ENCODE data around the gene AKR1C3. TPM values are rescaled to one million over a fixed set of nuclear protein-coding genes. Genes with fewer than 3 reads are reported as not detected.

AKR1C3 gene
- total RNA-seq, 5 donors from 2014 or later (not counting 1 experiment from before 2014, with no cell fraction given) = 1.1 to 13.6 (median 4.2) TPM

GRCh38 chr10:5071411-5072198 lies 22.6 kb upstream of the AKR1C3 start:
- no peak overlapping the region for H3K27ac ChIP-seq (ENCODE audit: low read length)
- H3K36me3 ChIP-seq (ENCODE audit: control insufficient read depth in 2 of 2, extremely low read depth in 1 of 2, insufficient read depth in 1 of 2, low read length in 1 of 2) = no peaks in the 10 kb centered on the region
- no peak overlapping the region for H3K27ac Mint-ChIP-seq
- DNase-seq (no peak), ATAC-seq (replicated peaks in 1 of 4) (no peak)
- no peak overlapping the region for H3K4me3 ChIP-seq (ENCODE audit: control insufficient read depth in 1 of 2, extremely low read depth in 1 of 2, low read length in 1 of 2)
- H3K27me3 Mint-ChIP-seq = no peaks in the 10 kb centered on the region
- peaks cover 0 to 10% (median 0%) of the 10 kb centered on the region in 3 donors for H3K9me3 Mint-ChIP-seq
- H3K4me1 ChIP-seq (ENCODE audit: control insufficient read depth in 1 of 2, extremely low read depth in 1 of 2, insufficient read depth in 2 of 2, low read length in 2 of 2) = no peaks in the 10 kb centered on the region
- 70% methylated on average over 7 of the region's 8 CpGs for WGBS (ENCODE audit: insufficient coverage)
- H3K36me3 Mint-ChIP-seq = no peaks in the 10 kb centered on the region
- no peaks in the 10 kb centered on the region for H3K4me1 Mint-ChIP-seq
- ChIA-PET POLR2A (no interaction called here), CTCF (no interaction called here)
- no peaks in the 10 kb centered on the region for H3K27me3 ChIP-seq (replicated peaks in 1 of 2; ENCODE audit: control insufficient read depth in 2 of 2, extremely low read depth in 1 of 2, insufficient read depth in 2 of 2, low read length in 1 of 2)
- H3K9me3 ChIP-seq = no peaks in the 10 kb centered on the region
- no peak overlapping the region for H3K4me3 Mint-ChIP-seq

GRCh38 chr10:5073659-5074058 lies 20.6 kb upstream of the AKR1C3 start:
- no peaks in the 10 kb centered on the region for H3K4me1 Mint-ChIP-seq
- no peaks in the 10 kb centered on the region for H3K27me3 Mint-ChIP-seq
- Histone ChIP-seq H3K4me1 (ENCODE audit: control insufficient read depth in 1 of 2, extremely low read depth in 1 of 2, insufficient read depth in 2 of 2, low read length in 2 of 2) (no peaks in the 10 kb centered on the region), H3K9me3 (no peaks in the 10 kb centered on the region), H3K36me3 (ENCODE audit: control insufficient read depth in 2 of 2, extremely low read depth in 1 of 2, insufficient read depth in 1 of 2, low read length in 1 of 2) (no peaks in the 10 kb centered on the region), H3K4me3 (ENCODE audit: control insufficient read depth in 1 of 2, extremely low read depth in 1 of 2, low read length in 1 of 2) (no peak overlapping the region), H3K27ac (ENCODE audit: low read length) (no peak overlapping the region), H3K27me3 (replicated peaks in 1 of 2; ENCODE audit: control insufficient read depth in 2 of 2, extremely low read depth in 1 of 2, insufficient read depth in 2 of 2, low read length in 1 of 2) (no peaks in the 10 kb centered on the region)
- peaks cover 0 to 7% (median 0%) of the 10 kb centered on the region in 3 donors for H3K9me3 Mint-ChIP-seq
- H3K4me3 Mint-ChIP-seq = no peak overlapping the region
- H3K36me3 Mint-ChIP-seq = no peaks in the 10 kb centered on the region
- ATAC-seq (replicated peaks in 1 of 4) = no peak
- ChIA-PET CTCF (no interaction called here), POLR2A (no interaction called here)
- 100% methylated on average over 2 of the region's 2 CpGs for WGBS (ENCODE audit: insufficient coverage)
- DNase-seq = no peak
- H3K27ac Mint-ChIP-seq = no peak overlapping the region

GRCh38 chr10:5076615-5077014 lies 17.6 kb upstream of the AKR1C3 start:
- H3K9me3 Mint-ChIP-seq = no peaks in the 10 kb centered on the region
- H3K27ac Mint-ChIP-seq = no peak overlapping the region
- POLR2A ChIA-PET = no interaction called here
- no peaks in the 10 kb centered on the region for H3K9me3 ChIP-seq
- H3K4me1 Mint-ChIP-seq = no peaks in the 10 kb centered on the region
- H3K36me3 Mint-ChIP-seq = no peaks in the 10 kb centered on the region
- H3K27ac ChIP-seq (ENCODE audit: low read length) = no peak overlapping the region
- H3K27me3 ChIP-seq (replicated peaks in 1 of 2; ENCODE audit: control insufficient read depth in 2 of 2, extremely low read depth in 1 of 2, insufficient read depth in 2 of 2, low read length in 1 of 2) = no peaks in the 10 kb centered on the region
- H3K4me3 Mint-ChIP-seq = no peak overlapping the region
- no peaks in the 10 kb centered on the region for H3K36me3 ChIP-seq (ENCODE audit: control insufficient read depth in 2 of 2, extremely low read depth in 1 of 2, insufficient read depth in 1 of 2, low read length in 1 of 2)
- ATAC-seq (replicated peaks in 1 of 4) = no peak
- H3K4me1 ChIP-seq (ENCODE audit: control insufficient read depth in 1 of 2, extremely low read depth in 1 of 2, insufficient read depth in 2 of 2, low read length in 2 of 2) = no peaks in the 10 kb centered on the region
- DNase-seq = no peak
- no peak overlapping the region for H3K4me3 ChIP-seq (ENCODE audit: control insufficient read depth in 1 of 2, extremely low read depth in 1 of 2, low read length in 1 of 2)
- 100% methylated on average over 1 of the region's 3 CpGs for WGBS (ENCODE audit: insufficient coverage)
- CTCF ChIA-PET = no interaction called here
- no peaks in the 10 kb centered on the region for H3K27me3 Mint-ChIP-seq

- Histone ChIP-seq H3K9me3 (no peaks in the 10 kb centered on the region), H3K27me3 (replicated peaks in 1 of 2; ENCODE audit: control insufficient read depth in 2 of 2, extremely low read depth in 1 of 2, insufficient read depth in 2 of 2, low read length in 1 of 2) (no peaks in the 10 kb centered on the region), H3K4me3 (ENCODE audit: control insufficient read depth in 1 of 2, extremely low read depth in 1 of 2, low read length in 1 of 2) (no peak overlapping the region), H3K27ac (ENCODE audit: low read length) (no peak overlapping the region), H3K4me1 (ENCODE audit: control insufficient read depth in 1 of 2, extremely low read depth in 1 of 2, insufficient read depth in 2 of 2, low read length in 2 of 2) (no peaks in the 10 kb centered on the region), H3K36me3 (ENCODE audit: control insufficient read depth in 2 of 2, extremely low read depth in 1 of 2, insufficient read depth in 1 of 2, low read length in 1 of 2) (no peaks in the 10 kb centered on the region)
- Mint-ChIP-seq H3K27ac (no peak overlapping the region), H3K4me1 (no peaks in the 10 kb centered on the region), H3K4me3 (no peak overlapping the region), H3K9me3 (no peaks in the 10 kb centered on the region), H3K36me3 (no peaks in the 10 kb centered on the region), H3K27me3 (no peaks in the 10 kb centered on the region)
- ChIA-PET POLR2A (no interaction called here), CTCF (interaction anchor here in 1 of 2 donors (0.7 kb wide), 1 partner anchor 355 kb away, joined by 3 read pairs; no protein-coding TSS in a partner anchor)
- no peak for ATAC-seq (replicated peaks in 1 of 4)
- DNase-seq = no peak
- WGBS (ENCODE audit: insufficient coverage) = 65% methylated on average over 2 of the region's 4 CpGs
These were observed 15.6 kb upstream of the AKR1C3 start for GRCh38 chr10:5078547-5079180.

- POLR2A ChIA-PET = no interaction called here
- Mint-ChIP-seq H3K4me3 (no peak overlapping the region), H3K27me3 (no peaks in the 10 kb centered on the region), H3K27ac (no peak overlapping the region), H3K9me3 (no peaks in the 10 kb centered on the region), H3K36me3 (no peaks in the 10 kb centered on the region), H3K4me1 (no peaks in the 10 kb centered on the region)
- CTCF ChIA-PET = interaction anchor here in 1 of 2 donors (0.7 kb wide), 1 partner anchor 355 kb away, joined by 3 read pairs; no protein-coding TSS in a partner anchor
- DNase-seq = no peak
- no peaks in the 10 kb centered on the region for H3K36me3 ChIP-seq (ENCODE audit: control insufficient read depth in 2 of 2, extremely low read depth in 1 of 2, insufficient read depth in 1 of 2, low read length in 1 of 2)
- no peak for ATAC-seq (replicated peaks in 1 of 4)
- no peaks in the 10 kb centered on the region for H3K27me3 ChIP-seq (replicated peaks in 1 of 2; ENCODE audit: control insufficient read depth in 2 of 2, extremely low read depth in 1 of 2, insufficient read depth in 2 of 2, low read length in 1 of 2)
- WGBS (ENCODE audit: insufficient coverage) = no CpG with 5 or more reads among the region's 2 CpGs
- H3K9me3 ChIP-seq = no peaks in the 10 kb centered on the region
- H3K27ac ChIP-seq (ENCODE audit: low read length) = no peak overlapping the region
- H3K4me1 ChIP-seq (ENCODE audit: control insufficient read depth in 1 of 2, extremely low read depth in 1 of 2, insufficient read depth in 2 of 2, low read length in 2 of 2) = no peaks in the 10 kb centered on the region
- no peak overlapping the region for H3K4me3 ChIP-seq (ENCODE audit: control insufficient read depth in 1 of 2, extremely low read depth in 1 of 2, low read length in 1 of 2)
These were observed 14.8 kb upstream of the AKR1C3 start for GRCh38 chr10:5079306-5079830.

- DNase-seq = no peak
- Mint-ChIP-seq H3K27me3 (no peaks in the 10 kb centered on the region), H3K4me3 (no peak overlapping the region), H3K4me1 (no peaks in the 10 kb centered on the region), H3K27ac (no peak overlapping the region), H3K36me3 (no peaks in the 10 kb centered on the region), H3K9me3 (no peaks in the 10 kb centered on the region)
- CTCF ChIA-PET = no interaction called here
- Histone ChIP-seq H3K9me3 (no peaks in the 10 kb centered on the region), H3K36me3 (ENCODE audit: control insufficient read depth in 2 of 2, extremely low read depth in 1 of 2, insufficient read depth in 1 of 2, low read length in 1 of 2) (no peaks in the 10 kb centered on the region), H3K27me3 (replicated peaks in 1 of 2; ENCODE audit: control insufficient read depth in 2 of 2, extremely low read depth in 1 of 2, insufficient read depth in 2 of 2, low read length in 1 of 2) (no peaks in the 10 kb centered on the region), H3K27ac (ENCODE audit: low read length) (no peak overlapping the region), H3K4me3 (ENCODE audit: control insufficient read depth in 1 of 2, extremely low read depth in 1 of 2, low read length in 1 of 2) (no peak overlapping the region), H3K4me1 (ENCODE audit: control insufficient read depth in 1 of 2, extremely low read depth in 1 of 2, insufficient read depth in 2 of 2, low read length in 2 of 2) (no peaks in the 10 kb centered on the region)
- no CpG with 5 or more reads among the region's 6 CpGs for WGBS (ENCODE audit: insufficient coverage)
- ATAC-seq (replicated peaks in 1 of 4) = no peak
- POLR2A ChIA-PET = no interaction called here
These were observed 14.4 kb upstream of the AKR1C3 start for GRCh38 chr10:5079836-5080235.

All from T-cell (primary cell).